HG03066 (cell line): ENCODE data around the gene EPHA8.

ENCODE experiments used
- ATAC-seq: cut with Tn5 transposase; IDR thresholded peaks from one replicate; pipeline ENCODE4 v1.9.1; 2021; ENCODE audit warnings: low read depth; ENCODE audit not compliant: unreplicated experiment

The EPHA8 gene

DNA sequence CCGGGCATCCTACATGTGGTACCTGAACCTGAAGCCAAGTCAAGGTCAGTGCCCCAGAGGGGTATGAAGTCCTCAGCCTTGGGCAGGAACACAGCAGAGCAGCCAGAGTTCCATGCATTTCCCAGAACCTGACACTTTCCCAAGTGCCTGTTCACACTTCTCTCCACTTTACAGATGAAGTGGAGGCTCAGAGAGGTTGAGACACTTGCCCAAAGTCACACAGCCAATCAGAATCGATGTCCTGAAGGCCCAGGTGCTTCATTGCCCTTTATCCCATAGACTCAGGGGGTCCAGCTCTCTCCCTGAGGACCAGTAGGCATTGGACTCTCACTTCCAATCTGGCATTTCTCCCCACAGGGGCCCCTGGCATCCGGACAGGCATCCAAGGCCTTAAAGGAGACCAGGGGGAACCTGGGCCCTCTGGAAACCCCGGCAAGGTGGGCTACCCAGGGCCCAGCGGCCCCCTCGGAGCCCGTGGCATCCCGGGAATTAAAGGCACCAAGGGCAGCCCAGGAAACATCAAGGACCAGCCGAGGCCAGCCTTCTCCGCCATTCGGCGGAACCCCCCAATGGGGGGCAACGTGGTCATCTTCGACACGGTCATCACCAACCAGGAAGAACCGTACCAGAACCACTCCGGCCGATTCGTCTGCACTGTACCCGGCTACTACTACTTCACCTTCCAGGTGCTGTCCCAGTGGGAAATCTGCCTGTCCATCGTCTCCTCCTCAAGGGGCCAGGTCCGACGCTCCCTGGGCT lies 75.4 kb downstream of the EPHA8 start:
- ATAC-seq, result no peak

- no peak for ATAC-seq
Measured at GRCh38 chr1:22639286-22639685, 76.0 kb downstream of the EPHA8 start.

- no peak for ATAC-seq
Measured at GRCh38 chr1:22641247-22641646, 78.0 kb downstream of the EPHA8 start.

- no peak for ATAC-seq
Measured at GRCh38 chr1:22641906-22642636, 78.8 kb downstream of the EPHA8 start.

GRCh38 chr1:22643381-22643780 lies 80.1 kb downstream of the EPHA8 start, which contains the start of gene C1QC:
Gene C1QC, plus strand, starts transcription at chr1:22643633. Its CDS starts 391 bp downstream, at chr1:22644024.
- ATAC-seq, result no peak

DNA sequence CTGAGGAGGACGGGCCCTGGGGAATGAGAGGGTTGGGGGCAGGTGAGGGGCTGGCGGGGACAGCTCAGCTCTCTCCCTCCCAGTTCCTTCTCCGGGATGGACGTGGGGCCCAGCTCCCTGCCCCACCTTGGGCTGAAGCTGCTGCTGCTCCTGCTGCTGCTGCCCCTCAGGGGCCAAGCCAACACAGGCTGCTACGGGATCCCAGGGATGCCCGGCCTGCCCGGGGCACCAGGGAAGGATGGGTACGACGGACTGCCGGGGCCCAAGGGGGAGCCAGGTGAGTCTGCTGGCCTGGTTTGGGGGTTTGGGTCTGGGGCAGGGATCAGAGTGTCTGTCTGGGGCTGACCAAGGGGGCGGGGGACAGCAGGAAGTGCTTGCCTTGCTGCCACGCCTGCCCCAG lies 80.6 kb downstream of the EPHA8 start:
- no peak for ATAC-seq

DNA sequence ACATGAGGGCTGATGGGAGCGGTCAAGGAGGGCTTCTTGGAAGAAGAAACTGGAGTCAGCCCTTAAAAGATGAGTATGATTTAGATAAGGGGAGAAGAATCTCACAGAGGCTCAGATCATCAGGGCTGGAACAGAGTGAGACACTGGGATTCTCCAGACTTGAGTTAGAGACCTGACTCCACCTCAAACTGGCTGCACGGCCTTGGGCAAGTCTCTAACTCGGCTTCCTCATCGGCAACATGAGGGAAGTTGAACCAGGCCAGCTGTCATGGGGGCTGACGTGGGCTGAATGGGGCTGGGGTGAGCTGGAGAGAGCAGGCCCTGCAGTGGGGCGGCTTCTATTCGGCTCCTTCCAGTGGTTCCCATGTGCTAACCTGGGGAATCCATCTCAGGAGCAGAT lies 82.6 kb downstream of the EPHA8 start:
- no peak for ATAC-seq

DNA sequence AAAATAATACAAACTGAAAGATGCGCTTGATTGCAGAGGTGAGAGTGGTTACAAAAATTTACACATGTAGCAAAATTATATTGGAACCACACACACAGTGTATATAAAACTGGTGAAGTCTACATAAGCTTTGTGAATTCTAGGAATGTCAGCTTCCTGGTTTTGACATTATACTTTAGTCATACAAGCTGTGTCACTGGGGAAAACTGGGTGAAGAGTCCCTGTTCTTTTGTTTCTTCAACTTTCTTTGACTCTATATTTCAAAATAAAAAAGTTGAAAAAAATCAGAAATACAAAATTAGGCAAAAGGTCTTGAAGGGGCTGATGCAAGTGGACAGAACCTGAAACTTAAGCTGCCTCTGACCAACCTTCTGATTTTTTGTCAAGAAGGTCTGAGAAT lies 83.1 kb downstream of the EPHA8 start:
- no peak for ATAC-seq

DNA sequence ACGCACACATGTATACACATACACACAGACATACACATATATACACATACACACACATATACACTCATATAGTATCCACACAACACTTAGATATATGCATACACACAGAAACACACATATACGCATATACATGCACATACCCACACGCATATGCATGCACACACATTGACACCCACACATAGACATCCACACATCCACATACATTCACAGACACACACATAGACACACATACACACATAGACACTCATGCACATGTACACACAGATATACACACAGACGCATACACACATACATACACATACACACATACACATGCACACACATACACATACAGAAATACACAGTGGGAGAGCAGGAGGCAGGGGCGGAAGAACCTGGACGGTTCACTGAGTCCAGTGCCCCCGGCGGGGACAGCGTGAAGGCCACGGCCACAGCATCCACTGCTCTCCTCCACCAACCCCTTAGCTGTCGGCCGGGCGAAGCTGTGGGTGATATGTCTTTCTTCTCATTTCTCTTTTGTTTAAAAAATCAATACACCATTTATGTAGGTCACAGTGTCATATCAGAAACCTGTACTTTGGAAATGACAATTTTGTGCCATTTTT lies 86.9 kb downstream of the EPHA8 start:
- no peak for ATAC-seq

GRCh38 chr1:22651941-22652856 lies 88.9 kb downstream of the EPHA8 start:
- ATAC-seq, result no peak

DNA sequence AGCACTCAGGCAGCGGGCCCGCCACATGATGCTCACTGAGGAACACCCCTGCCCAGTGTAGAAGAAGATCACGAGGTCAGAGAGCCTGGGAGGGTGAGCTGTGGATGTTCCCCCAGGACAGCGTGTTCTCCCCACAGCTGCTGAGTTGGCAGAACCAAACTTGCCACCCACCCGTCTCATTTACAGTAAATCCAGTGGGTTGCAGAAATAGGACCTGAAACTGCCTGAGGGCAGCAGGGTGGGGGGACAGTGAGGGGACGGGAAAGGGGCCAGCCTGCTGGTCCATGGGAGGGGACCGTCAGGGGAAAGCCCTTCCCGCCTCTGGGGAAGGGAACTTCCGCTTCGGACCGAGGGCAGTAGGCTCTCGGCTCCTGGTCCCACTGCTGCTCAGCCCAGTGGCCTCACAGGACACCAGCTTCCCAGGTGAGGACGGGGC lies 89.6 kb downstream of the EPHA8 start, which contains the start of gene C1QB:
Gene C1QB, plus strand, starts transcription at position 356 of the 436 bp plus-strand sequence. CDS start 6,227 bp downstream, outside the sequence.
- ATAC-seq, result no peak
